GM23248 (cell line): ENCODE results near the gene DNAH11. TPM values are rescaled to one million over a fixed set of nuclear protein-coding genes. Genes with fewer than 3 reads are reported as not detected.

Experiments
- DNase-seq: peaks from one replicate; pipeline ENCODE4 v3.0.0-alpha.2; 2015
- H2AFZ ChIP-seq: fragments of 200-600 bp; sonication (generic); 2 replicates; pipeline ENCODE4 v1.6.1; 2016; ENCODE audit warnings: antibody characterized with exemption
- H3F3A ChIP-seq: fragments of 200-600 bp; sonication (generic); 2 replicates; pipeline ENCODE4 v1.6.1; 2016; ENCODE audit warnings: mild to moderate bottlenecking, antibody characterized with exemption, mixed run types; ENCODE audit not compliant: insufficient read depth
- H3K27ac ChIP-seq: fragments of 200-600 bp; sonication (generic); 2 replicates; pipeline ENCODE4 v1.5.1; 2016; ENCODE audit warnings: mild to moderate bottlenecking
- H3K27me3 ChIP-seq: fragments of 200-600 bp; sonication (generic); replicated peaks from 2 replicates; pipeline ENCODE4 v1.6.1; 2016; ENCODE audit warnings: mild to moderate bottlenecking; ENCODE audit not compliant: insufficient read depth
- H3K36me3 ChIP-seq: fragments of 200-600 bp; sonication (generic); 2 replicates; pipeline ENCODE4 v1.6.1; 2016; ENCODE audit warnings: low read depth, mild to moderate bottlenecking
- H3K4me1 ChIP-seq: fragments of 200-600 bp; sonication (generic); 2 replicates; pipeline ENCODE4 v1.6.1; 2016; ENCODE audit warnings: mild to moderate bottlenecking; ENCODE audit not compliant: insufficient read depth
- H3K4me2 ChIP-seq: fragments of 200-600 bp; sonication (generic); one replicate; pipeline ENCODE4 v1.6.1; 2016; ENCODE audit warnings: mild to moderate bottlenecking; ENCODE audit not compliant: unreplicated experiment
- H3K4me3 ChIP-seq: fragments of 200-600 bp; sonication (generic); 2 replicates; pipeline ENCODE4 v1.5.1; 2016; ENCODE audit warnings: mild to moderate bottlenecking
- H3K79me2 ChIP-seq: fragments of 200-600 bp; sonication (generic); 2 replicates; pipeline ENCODE4 v1.6.1; 2016; ENCODE audit warnings: mild to moderate bottlenecking; ENCODE audit not compliant: insufficient read depth
- H3K9ac ChIP-seq: fragments of 200-600 bp; sonication (generic); 2 replicates; pipeline ENCODE4 v1.6.1; 2016; ENCODE audit warnings: mild to moderate bottlenecking
- H3K9me2 ChIP-seq: fragments of 200-600 bp; sonication (generic); 2 replicates; pipeline ENCODE4 v1.6.1; 2016; ENCODE audit warnings: mixed run types, mild to moderate bottlenecking, moderate library complexity; ENCODE audit not compliant: insufficient read depth
- H3K9me3 ChIP-seq: fragments of 200-600 bp; sonication (generic); one replicate; pipeline ENCODE4 v1.6.1; 2017; ENCODE audit warnings: low read depth
- H4K20me1 ChIP-seq: fragments of 200-600 bp; sonication (generic); 2 replicates; pipeline ENCODE4 v1.6.0; 2016; ENCODE audit not compliant: insufficient read depth
- EZH2 ChIP-seq: fragments of 200-600 bp; sonication (generic); IDR thresholded peaks from 2 replicates; pipeline ENCODE4 v1.6.1; 2018; ENCODE audit warnings: antibody characterized with exemption, mild to moderate bottlenecking; ENCODE audit not compliant: insufficient read depth, poor library complexity, severe bottlenecking
- EZH2phosphoT487 ChIP-seq: fragments of 200-600 bp; sonication (generic); IDR thresholded peaks from 2 replicates; pipeline ENCODE4 v1.6.1; 2018; ENCODE audit warnings: antibody characterized with exemption, moderate library complexity, mild to moderate bottlenecking, low read depth; ENCODE audit not compliant: insufficient read depth
- WGBS, 2 experiments: methylation state at CpG; one replicate each; pipeline ENCODE4 v1.1.6; 2015 to 2017; ENCODE audit warnings: low lambda C conversion rate in 2 of 2, low coverage in 1 of 2; ENCODE audit errors: missing lambda C conversion rate in 2 of 2; 5-methylcytosine and 5-hydroxymethylcytosine counted together
- in situ Hi-C: fragments of 300-500 bp; cut with MboI; formaldehyde crosslinking; loops from 2 replicates; pipeline ENCODE4 v1.15.0; 2020
- polyA plus RNA-seq: library from polyadenylated mRNA; unstranded; fragments of >200 nt; fragmentation: Nextera tagmentation; extraction: Ambion mirVana; gene quantifications from 2 replicates; pipeline ENCODE4 v1.2.1, GENCODE V29; 2016
- total RNA-seq: library from RNA; depleted of rRNA; stranded (reverse); fragments of >200 nt; shearing (Covaris generic); gene quantifications from 2 replicates; pipeline ENCODE4 v1.2.3, GENCODE V29; 2014

The DNAH11 gene
- total and polyA plus RNA-seq, 2 experiments from 2014 or later: 0.91 to 3.1 TPM

GRCh38 chr7:21934808-21935207 is 392.0 kb downstream of the DNAH11 start:
- H3K4me3 ChIP-seq: no peak overlapping the region
- H2AFZ ChIP-seq: no peak overlapping the region
- H3K79me2 ChIP-seq: peaks cover 100% of the 10 kb centered on the region

GRCh38 chr7:21938463-21938862 is 395.6 kb downstream of the DNAH11 start:
- Histone ChIP-seq H3K9me3 (no peaks in the 10 kb centered on the region), H3K4me2 (no peak overlapping the region), H4K20me1 (no peaks in the 10 kb centered on the region), H3K9me2 (no peaks in the 10 kb centered on the region), H3K27ac (no peak overlapping the region), H3K4me1 (peaks cover 34% of the 10 kb centered on the region), H3K36me3 (peaks cover 3% of the 10 kb centered on the region), H3F3A (peaks cover 36% of the 10 kb centered on the region), H3K79me2 (peaks cover 98% of the 10 kb centered on the region), H2AFZ (no peak overlapping the region), H3K4me3 (no peak overlapping the region), H3K9ac (no peak overlapping the region), H3K27me3 (no peaks in the 10 kb centered on the region)
- in situ Hi-C loops: no loop called here
- WGBS, 2 experiments: 73 to 74% methylated on average over 2 of the region's 2 CpGs
- no peak for TF ChIP-seq EZH2phosphoT487
- TF ChIP-seq EZH2: no peak
- no peak for DNase-seq

More at GRCh38 chr7:21934808-21935207, 392.0 kb downstream of the DNAH11 start:
- in situ Hi-C loops: no loop called here
- H3K27me3 ChIP-seq: no peaks in the 10 kb centered on the region
- H3K4me2 ChIP-seq: no peak overlapping the region
- peaks cover 3% of the 10 kb centered on the region for H3K36me3 ChIP-seq
- H3K4me1 ChIP-seq: peaks cover 12% of the 10 kb centered on the region
- no peak overlapping the region for H3K9ac ChIP-seq
- H4K20me1 ChIP-seq: no peaks in the 10 kb centered on the region
- no peak overlapping the region for H3K27ac ChIP-seq
- H3K9me2 ChIP-seq: no peaks in the 10 kb centered on the region
- peaks cover 14% of the 10 kb centered on the region; the same call in 1 of the 2 replicates for H3F3A ChIP-seq
- DNase-seq: no peak
- no peaks in the 10 kb centered on the region for H3K9me3 ChIP-seq
- TF ChIP-seq EZH2 (no peak), EZH2phosphoT487 (no peak)

GRCh38 chr7:21939136-21939857 is 396.5 kb downstream of the DNAH11 start:
- Histone ChIP-seq H3K36me3 (peaks cover 3% of the 10 kb centered on the region), H2AFZ (no peak overlapping the region), H3K9me3 (no peaks in the 10 kb centered on the region), H3K4me1 (peaks cover 42% of the 10 kb centered on the region), H3K27ac (no peak overlapping the region), H3K4me3 (no peak overlapping the region), H4K20me1 (no peaks in the 10 kb centered on the region), H3K79me2 (peaks cover 93% of the 10 kb centered on the region), H3F3A (peaks cover 40% of the 10 kb centered on the region), H3K9me2 (no peaks in the 10 kb centered on the region), H3K4me2 (peak overlapping the region; percentile 26), H3K27me3 (no peaks in the 10 kb centered on the region), H3K9ac (no peak overlapping the region)
- 73 to 80% methylated on average over 4 of the region's 4 CpGs for WGBS, 2 experiments
- TF ChIP-seq EZH2 (no peak), EZH2phosphoT487 (no peak)
- in situ Hi-C loops: no loop called here
- peak; percentile 43 for DNase-seq

- no peaks in the 10 kb centered on the region for H3K9me3 ChIP-seq
- H2AFZ ChIP-seq: no peak overlapping the region
- TF ChIP-seq EZH2 (no peak), EZH2phosphoT487 (no peak)
- no peak for DNase-seq
- H3K9ac ChIP-seq: no peak overlapping the region
- H3K4me1 ChIP-seq: peaks cover 44% of the 10 kb centered on the region
- H3K27me3 ChIP-seq: no peaks in the 10 kb centered on the region
- H3K79me2 ChIP-seq: peaks cover 93% of the 10 kb centered on the region
- H4K20me1 ChIP-seq: no peaks in the 10 kb centered on the region
- peaks cover 3% of the 10 kb centered on the region for H3K36me3 ChIP-seq
- H3K27ac ChIP-seq: no peak overlapping the region
- H3K4me3 ChIP-seq: no peak overlapping the region
- WGBS, 2 experiments: 87 to 92% methylated on average over 3 of the region's 3 CpGs
- H3F3A ChIP-seq: peaks cover 36% of the 10 kb centered on the region
- H3K9me2 ChIP-seq: no peaks in the 10 kb centered on the region
- in situ Hi-C loops: no loop called here
- no peak overlapping the region for H3K4me2 ChIP-seq
Measured at GRCh38 chr7:21939858-21940372, 397.1 kb downstream of the DNAH11 start.
